ENCODE measurements around the gene ZNF148.
A peak's percentile ranks its signal among the peaks of the same experiment; 100 is the strongest.

The ZNF148 gene

DNA sequence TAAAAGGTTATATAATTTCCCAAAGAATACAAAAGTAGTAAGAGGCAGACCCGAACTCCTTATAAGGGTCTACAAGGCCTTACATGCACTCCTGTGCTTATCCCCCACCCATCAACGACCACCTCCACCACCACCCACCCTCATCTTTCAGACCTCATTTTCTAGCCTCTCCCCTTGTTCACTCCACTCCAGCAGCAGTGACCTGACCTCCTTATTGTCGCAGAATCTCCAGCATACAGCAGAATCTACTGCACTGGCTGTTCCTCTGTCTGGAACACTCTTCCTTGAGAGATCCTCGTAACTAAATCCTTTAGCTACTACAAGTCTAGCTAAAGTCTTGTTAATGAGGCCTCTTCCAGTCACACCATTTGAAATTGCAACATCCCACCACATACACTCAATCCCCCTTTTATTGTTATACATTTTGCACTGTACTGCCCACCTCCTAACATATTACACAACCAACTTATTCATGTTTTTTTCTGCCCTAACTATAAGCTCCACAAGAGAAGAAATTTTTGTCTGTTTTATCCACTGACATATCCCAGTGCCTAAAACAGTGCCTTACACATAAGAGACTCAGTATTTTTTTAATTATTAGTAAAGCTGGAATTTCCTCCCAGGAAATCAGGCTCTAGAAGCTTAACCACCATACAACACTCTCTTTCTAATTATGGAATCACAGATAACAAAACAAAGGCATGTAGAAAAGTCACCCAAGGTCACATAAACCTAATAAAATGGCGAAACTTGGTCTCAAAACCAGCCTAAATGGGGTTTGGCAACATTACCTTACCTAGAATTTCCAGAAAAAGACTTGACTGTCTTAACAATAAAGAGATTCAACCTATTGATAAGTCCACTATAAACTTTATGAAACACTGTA lies 40.2 kb downstream of the ZNF148 start:
- no peak for DNase-seq (ENCODE audit: extremely low read depth in 1 of 2, low read depth in 1 of 2)

DNA sequence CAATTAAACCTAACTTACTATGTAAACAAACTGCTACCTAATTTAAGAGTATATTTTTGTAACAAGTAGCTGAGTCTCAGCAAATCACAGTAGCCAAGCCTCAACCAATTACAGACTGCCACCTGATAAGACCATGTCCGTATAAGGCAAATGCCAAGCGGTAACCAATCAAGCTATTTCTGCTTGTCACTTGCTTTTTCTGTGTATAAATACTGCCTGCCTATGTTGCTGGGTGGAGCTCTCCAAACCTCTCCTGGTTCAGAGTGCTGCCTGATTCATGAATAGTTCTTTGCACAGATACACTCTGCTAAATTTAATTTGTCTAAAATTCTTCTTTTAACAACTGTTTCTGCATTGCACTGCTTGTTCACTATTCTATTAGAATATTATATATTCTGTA lies 42.6 kb downstream of the ZNF148 start:
- DNase-seq (ENCODE audit: extremely low read depth in 1 of 2, low read depth in 1 of 2), result no peak

DNA sequence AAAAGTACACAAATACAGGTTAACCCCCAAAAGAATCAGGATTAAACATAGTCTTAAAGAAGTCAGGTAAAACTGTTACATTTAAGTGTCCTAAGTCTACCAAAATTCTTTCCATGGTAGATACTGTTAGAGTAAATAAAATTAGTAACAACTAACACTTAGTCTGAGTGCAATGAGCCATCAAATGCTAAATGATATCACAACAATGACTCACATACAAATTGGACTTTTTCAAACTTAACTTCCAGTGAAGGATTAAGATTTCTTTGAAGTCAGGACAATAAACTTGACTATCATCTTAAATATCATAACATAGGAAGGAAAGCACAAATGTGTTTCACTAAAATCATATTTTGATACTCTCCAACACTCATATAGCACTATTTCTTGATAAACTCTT lies 43.9 kb downstream of the ZNF148 start:
- DNase-seq (ENCODE audit: extremely low read depth in 1 of 2, low read depth in 1 of 2), result no peak

DNA sequence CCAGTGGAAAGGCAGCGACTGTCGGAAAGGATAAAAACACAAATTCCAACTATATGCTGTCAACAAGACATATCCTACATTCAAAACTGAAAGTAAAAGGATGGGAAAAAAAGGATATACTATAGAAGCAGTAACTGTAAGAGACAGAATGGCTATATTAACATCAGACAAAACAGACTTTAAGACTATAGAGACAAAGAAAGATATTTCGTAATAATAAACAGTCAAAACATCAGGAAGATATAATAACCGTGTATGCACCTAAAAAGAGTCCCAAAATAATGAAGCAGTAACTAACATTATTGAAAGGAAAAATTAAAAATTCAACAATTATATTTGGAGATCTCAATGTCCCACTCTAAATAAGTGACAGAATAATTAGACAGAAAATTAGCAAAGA lies 48.2 kb downstream of the ZNF148 start:
- DNase-seq (ENCODE audit: extremely low read depth in 1 of 2, low read depth in 1 of 2), result no peak

DNA sequence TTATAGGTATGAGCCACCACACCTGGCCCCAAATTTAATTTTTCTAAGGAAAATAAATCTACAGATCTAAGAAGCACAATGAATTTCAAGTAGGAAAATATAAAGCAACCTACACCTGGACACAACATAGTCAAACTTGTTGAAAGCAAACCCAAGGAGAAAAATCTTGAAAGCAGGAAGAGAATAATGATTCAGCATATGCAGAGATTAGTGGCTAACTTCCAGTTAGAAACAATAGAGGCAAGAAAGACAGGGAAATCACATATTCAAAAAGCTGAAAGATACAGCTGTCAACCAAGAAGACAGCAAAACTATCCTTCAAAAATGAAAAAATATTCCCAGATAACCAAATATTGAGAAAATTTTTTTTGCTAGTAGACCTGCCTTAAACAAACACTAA lies 49.4 kb downstream of the ZNF148 start:
- DNase-seq (ENCODE audit: extremely low read depth in 1 of 2, low read depth in 1 of 2), result no peak

DNA sequence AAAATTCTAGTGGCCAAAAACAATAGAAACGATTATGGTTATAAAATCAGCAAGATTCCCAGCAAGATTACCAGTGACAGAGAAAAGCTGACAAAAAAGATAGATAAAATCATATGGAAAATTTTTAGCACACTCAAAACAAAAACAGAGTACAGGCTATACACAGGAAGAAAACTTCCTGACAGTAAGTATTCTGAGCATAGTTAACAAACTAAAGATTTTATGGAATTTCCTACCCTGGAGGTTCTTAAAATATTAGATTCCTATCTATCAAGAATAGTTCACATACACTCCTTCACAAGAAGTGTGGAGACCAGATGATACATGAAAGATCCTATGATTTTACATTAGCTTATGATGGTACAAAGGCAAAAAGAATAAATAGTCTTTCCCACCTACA lies 50.8 kb downstream of the ZNF148 start:
- DNase-seq (ENCODE audit: extremely low read depth in 1 of 2, low read depth in 1 of 2), result no peak

DNA sequence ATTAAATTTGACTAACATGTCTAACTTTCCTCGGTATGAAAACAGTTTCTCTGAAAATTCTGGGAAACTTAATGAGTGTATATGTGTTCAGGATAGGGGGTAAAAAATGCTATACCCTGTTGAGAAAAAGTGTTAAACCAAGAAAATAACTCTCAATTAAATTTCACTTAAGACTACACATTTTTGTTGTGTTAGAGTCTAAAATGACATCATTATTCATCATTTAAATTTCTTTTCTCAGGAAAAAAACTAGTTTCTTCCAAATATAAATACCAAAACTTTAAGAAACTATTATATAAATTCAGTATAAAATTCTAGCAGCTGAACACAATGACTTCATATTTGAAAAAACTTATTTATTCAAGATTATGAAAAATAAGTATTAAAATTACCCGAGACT lies 52.2 kb downstream of the ZNF148 start:
- DNase-seq (ENCODE audit: extremely low read depth in 1 of 2, low read depth in 1 of 2), result no peak

DNA sequence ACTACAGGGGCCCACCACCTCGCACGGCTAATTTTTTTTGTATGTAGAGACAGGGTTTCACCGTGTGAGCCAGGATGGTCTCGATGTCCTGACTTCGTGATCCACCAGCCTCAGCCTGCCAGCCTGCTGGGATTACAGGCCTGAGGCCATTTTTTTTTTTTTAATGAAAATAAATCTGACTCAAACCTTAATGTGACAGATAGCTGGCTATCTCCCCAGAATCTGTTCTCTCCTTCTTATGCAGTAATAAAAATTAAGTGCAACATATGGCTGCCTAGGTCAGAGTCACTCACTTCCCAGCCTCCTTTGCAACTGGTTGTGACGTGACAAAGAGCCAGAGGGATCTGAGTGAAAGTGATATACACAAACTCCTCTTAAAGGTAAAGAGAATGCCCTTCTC lies 53.0 kb downstream of the ZNF148 start:
- no peak for DNase-seq (ENCODE audit: extremely low read depth in 1 of 2, low read depth in 1 of 2)

DNA sequence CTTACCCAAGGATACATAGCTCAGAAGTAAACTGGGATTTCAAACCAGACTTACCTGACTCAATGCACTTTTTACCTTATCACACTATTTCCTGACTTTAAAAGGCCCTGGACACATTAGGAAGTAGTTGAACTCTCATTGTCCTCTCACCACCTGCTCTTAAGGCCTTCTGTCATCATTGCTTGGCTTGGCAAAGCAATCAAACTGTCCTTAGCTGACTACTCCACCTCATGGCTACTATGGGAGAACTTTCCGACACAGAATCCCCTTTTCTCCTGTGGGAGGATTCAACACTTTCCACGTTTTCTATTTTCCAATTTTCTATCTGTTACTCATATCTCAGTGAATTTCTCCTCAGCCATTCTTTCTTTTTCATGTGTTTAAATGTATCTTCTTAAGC lies 55.4 kb downstream of the ZNF148 start:
- DNase-seq (ENCODE audit: extremely low read depth in 1 of 2, low read depth in 1 of 2), result no peak

DNA sequence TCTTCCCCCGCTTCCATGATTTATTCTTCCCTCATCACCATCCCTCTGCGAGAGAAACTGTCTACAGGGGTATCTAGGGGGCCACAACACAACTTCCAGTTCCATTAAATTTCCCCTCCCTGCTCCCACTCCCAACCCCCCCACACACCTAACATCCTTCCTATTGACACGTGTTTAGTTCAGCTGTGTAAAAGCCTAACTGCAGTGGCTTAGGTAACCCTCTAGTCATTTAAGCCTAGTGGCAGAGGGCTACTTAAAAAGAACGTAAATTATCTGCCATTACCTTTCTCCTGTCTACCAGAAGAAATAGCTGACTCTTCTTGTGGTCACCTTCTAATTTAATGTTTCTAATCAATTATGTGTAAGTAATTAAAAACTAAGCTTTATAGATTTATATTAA lies 56.3 kb downstream of the ZNF148 start:
- DNase-seq (ENCODE audit: extremely low read depth in 1 of 2, low read depth in 1 of 2), result no peak

DNA sequence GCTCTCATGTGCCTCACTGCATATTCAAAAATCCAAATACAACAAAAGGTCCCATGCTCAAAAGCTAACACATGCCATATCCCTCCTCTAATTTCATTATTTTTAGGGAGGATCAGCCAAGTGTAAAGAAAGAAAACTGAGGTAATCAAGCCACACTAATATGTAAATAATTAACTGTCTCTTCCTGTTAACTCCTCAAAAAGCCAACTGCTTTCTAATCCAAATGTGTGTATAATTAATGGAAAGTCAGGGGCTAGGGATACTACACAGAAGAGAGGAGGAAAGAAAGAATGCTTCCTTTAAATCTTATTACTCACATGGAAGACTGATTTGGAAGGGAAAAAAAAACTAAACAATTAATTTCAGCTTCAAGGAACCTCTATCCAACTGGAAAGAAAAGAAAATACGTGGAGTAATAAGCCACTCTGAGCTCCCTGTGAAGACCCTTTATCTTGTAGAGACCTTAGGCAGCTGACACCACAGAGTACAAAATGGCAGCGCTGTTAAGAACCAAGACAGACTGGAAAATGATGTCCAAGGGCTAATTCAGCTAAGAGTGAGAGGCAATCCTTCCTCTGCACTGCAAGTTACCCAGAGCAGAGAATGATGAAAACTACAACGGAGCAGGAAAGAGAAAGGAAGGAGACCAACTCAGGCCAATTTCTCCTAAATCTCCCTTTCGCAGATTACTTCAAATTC lies 56.8 kb downstream of the ZNF148 start:
- DNase-seq (ENCODE audit: extremely low read depth in 1 of 2, low read depth in 1 of 2), result no peak

DNA sequence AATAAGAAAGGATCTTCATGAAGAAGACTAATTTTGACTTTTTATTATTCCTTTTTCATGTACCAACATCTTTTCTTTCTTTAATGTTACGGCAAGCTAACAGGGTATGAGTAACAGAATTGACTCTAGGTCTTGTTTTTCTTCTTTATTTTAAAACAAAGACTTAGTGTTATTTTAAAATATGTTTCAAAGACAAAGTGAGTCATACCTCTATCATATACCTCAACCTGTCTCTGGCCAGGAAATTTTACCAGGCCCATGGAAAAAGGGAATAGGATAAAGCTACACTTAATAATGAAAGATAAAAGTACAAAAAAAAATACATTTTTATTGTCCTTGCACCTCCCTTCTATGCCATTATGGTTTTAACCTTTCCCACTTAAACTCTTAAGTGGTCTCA lies 57.4 kb downstream of the ZNF148 start:
- DNase-seq (ENCODE audit: extremely low read depth in 1 of 2, low read depth in 1 of 2), result no peak

DNA sequence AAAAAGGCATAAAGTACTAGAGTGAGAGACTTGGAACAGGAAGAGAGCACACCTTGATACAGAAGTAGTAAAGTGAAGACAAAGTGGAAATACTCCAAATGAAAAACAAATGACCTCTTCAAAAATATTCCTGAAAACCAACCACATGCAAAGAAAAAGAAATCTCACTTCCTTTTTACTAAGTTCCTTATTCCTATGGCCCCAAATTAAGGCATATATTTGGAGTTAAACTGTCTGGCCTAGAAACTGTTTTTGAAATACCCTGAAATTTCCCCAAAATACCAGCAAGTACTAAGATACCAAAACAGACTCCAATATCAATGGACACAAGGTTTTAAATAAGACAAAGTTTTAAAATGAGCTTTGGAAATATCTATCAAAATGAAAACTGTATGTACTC lies 58.2 kb downstream of the ZNF148 start:
- DNase-seq (ENCODE audit: extremely low read depth in 1 of 2, low read depth in 1 of 2), result no peak

DNA sequence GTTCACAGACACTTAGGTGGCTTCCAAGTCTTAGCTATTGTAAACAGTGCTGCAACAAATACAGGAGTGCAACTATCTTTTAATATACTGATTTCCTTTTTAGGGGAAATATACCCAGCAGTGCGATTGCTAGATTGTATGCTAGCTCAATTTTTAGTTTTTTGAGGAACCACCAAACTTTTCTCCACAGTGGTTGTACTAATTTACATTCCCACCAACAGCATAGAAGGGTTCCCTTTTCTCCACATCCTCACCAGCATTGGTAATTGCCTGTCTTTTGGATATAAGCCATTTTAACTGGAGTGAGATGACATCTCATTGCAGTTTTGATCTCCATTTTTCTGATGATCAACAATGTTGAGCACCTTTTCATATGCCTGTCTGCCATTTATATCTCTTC lies 58.9 kb downstream of the ZNF148 start:
- no peak for DNase-seq (ENCODE audit: extremely low read depth in 1 of 2, low read depth in 1 of 2)

DNA sequence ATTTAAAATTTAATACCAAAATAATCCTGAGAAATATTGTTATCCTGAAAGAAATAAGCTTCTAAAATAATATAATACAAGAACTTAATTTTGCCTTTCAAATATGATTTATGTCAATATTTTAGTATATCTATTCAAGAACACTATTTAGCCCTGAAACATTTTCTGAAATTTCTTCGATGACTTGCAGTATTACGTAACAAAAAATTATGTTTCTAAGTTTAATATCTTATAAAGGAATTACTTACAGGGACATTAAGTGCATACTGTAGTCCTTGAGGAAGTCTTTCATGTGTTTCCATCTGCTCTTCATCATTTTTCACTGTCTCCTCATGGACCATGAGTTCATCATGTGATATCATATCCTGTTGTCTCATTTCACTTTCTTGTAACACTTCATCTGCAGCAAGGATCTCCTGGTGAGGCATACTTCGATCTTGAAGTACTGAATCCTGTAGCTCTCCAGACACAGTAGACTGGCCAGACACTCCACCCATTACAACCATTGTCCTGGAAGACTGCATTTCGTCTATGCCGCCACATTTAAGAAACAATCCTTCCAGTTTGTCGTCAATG lies 62.0 kb downstream of the ZNF148 start:
- DNase-seq (ENCODE audit: extremely low read depth in 1 of 2, low read depth in 1 of 2), result no peak

DNA sequence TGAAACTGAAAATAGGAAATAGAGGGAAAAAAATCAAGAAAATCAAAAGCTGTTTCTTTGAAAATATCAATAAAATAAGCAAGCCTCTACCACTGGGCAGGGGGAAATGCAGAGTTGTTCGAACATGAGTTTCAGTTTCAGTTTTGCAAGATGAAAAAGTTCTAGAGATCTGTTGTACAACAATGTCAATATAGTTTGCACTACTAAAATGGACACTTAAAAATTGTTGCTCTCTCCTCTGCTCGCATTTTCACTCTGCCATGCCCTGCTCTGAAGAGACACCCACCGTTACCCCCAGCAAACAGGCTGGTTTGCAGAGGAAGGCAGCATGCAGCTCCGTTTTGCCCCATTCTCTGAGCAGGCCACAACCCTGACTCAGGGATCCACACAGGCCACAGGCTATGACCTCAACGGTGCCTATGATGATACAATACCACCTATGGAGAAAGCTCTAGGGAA lies 64.5 kb downstream of the ZNF148 start:
- peak; percentile 24 to 52 for DNase-seq (ENCODE audit: extremely low read depth in 1 of 2, low read depth in 1 of 2)

DNA sequence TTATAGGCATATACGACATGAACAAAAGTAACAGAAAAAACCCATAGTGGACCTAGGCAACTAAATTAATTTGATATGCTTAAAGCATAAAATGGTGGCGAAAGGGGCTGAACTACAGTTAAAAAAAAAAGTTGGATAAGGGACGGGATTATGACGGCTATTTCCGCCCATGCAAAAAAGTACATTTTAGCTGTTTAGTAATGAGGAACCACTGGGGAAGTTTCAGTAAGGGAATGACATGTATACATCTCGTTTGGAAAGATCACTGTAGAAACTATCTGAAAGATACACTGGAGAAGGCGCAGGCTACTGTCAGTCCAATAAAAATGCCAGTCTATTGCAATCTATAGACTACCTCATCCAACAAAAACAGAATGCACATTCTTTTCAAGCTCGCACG lies 65.6 kb downstream of the ZNF148 start:
- DNase-seq (ENCODE audit: extremely low read depth in 1 of 2, low read depth in 1 of 2), result no peak

DNA sequence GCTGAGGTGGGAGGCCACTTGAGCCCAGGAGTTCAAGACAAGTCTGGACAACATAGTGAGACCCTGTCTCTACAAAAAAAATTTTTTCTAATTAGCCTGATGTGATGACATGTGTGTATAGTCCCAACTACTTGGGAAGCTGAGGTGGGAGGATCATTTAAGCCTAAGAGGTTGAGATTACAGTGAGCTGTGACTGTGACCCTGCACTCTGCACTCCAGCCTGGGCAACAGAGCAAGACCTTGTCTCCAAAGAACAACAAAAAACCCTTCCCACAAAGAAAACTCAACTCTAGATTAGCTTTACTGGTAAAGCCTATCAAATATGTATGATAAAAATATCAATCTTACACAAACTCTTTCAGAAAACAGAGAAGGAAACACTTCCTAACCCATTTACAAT lies 68.5 kb downstream of the ZNF148 start:
- no peak for DNase-seq (ENCODE audit: extremely low read depth in 1 of 2, low read depth in 1 of 2)

DNA sequence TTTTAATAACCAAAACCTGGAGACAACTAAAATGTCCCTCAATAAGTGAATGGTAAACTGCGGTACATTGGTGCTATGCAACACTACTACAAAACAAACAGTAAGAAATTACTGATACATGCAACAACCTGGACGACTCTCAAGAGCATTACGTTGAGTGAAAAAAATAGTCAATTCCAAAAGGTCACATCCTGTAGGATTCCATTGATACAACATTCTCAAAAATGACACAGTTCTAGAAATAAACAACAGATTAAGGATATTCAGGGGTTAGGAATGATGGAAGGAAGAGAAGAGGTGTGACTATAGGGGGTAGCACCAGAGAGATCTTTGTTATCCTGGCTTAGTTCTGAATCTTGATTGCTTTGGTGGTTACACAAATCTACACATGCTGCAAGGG lies 72.2 kb downstream of the ZNF148 start:
- DNase-seq (ENCODE audit: extremely low read depth in 1 of 2, low read depth in 1 of 2), result no peak

DNA sequence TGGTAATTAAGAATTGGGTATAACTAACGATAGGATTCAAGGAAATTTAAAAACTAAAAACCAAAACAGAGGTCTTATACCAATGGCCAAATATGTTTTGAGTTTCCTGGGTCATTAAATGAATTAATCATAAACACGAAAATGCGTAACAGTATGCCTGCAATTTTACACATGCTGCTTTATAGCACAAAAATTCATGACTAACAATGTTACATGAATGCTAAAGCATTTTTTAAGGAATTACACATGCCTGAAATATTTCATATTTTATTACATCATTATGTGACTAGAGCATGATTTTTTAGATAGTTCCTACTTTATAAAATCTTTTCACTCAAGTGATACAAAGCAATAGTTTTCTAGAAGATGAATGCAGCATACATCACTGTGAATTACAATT lies 74.7 kb downstream of the ZNF148 start:
- DNase-seq (ENCODE audit: extremely low read depth in 1 of 2, low read depth in 1 of 2), result no peak

DNA sequence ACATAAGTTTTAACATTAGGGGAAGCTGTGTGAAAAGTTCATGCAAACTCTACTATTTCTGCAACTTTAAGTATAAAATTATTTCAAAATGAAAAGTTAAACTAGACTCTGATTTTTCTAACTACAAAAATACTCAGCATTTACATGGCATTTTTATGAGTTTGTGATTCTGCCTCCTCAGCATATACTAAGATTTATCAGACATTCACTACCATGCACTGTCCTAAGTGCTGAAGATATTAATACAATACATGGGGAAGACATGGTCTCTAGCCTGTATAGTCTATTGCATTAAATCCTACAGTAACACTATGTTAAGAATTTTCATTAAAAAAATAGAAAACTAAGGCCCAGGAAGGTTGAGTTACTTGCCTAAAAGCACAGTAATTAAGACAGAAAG lies 80.7 kb downstream of the ZNF148 start:
- DNase-seq (ENCODE audit: extremely low read depth in 1 of 2, low read depth in 1 of 2), result no peak

DNA sequence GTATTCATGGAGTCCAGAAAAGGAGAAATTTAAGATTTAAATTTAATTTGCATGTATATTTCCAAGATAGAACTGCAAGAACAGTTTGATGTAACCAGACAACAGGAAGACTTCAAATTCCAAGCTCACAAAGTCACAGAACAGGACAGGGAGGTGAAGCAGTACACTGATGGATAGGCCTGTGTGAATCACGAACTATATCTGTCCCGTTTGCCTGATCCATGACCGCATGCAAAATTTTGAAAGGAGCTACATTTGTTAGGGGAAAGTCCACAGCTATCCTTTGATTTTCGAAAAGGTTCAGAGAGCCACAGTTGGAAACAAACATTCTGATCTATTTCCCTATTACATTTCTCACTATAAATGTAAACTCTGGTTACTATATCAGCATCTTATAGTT lies 83.1 kb downstream of the ZNF148 start:
- DNase-seq (ENCODE audit: extremely low read depth in 1 of 2, low read depth in 1 of 2), result no peak

Measured in stimulated activated CD8-positive, alpha-beta memory T cell treated with anti-CD3 and anti-CD28 coated beads, Interleukin-7, amount 100 ng/mL, for 48 hours (primary cell).